ENCODE results near the gene STK39. TPM values are rescaled to one million over a fixed set of nuclear protein-coding genes. Genes with fewer than 3 reads are reported as not detected.
A peak's percentile ranks its signal among the peaks of the same experiment; 100 is the strongest.

Gene STK39
- total RNA-seq, 2 experiments from 2014 or later: 28.2 to 31.4 TPM

DNA sequence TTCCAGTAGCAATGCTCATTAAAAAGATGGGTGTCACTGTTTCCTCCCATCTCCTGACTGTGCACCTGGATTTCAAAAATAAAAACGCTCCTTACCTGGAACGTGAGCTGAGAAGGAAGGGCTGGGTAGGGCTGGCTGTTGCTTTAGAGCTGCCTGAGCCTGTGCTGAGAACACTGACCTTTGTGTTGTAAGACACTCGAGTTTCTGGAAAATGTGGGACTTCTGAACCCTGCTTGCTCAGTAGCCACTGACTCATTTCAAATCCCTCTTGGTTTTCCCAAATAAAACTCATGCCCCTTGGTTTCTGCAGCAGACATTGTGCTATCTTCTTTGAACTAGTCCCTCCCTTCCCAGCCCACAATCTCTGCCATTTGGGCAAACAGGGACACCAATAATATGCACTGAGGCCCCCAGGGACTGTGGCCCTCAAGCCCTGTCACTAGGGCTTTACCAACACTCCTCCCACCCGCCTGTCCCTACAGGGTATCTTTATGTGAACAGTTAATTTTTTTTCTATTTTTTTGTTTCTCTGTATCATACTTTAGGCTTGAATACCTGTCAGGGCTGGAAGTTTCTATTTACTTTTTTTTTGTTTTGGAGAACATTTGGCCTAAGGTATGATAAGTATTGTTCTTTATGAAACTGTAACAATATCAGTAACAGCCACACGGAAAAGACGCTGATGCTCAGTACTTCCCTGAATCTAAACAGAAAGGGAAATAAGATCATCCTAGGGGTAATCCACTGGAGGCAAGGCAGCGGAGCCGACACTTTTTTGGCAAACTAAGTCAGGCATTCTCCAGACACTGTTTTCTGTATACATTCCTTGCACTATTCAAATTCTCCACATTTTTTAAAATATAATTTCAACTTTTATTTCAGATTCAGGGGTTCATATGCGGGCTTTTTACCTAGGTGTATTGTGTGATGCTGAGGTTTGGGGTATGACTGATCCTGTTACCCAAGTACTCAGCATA lies 280.2 kb downstream of the STK39 start:
- Mint-ChIP-seq H3K4me1 (peaks cover 6% of the 10 kb centered on the region), H3K4me3 (no peak overlapping the region), H3K27ac (no peak overlapping the region), H3K9me3 (peaks cover 13% of the 10 kb centered on the region), H3K27me3 (no peaks in the 10 kb centered on the region), H3K36me3 (ENCODE audit: low read depth) (peaks cover 18% of the 10 kb centered on the region)
- POLR2A ChIA-PET: no interaction called here
- CTCF ChIA-PET: interaction anchor here (0.6 kb wide), 1 partner anchor 23 kb away, joined by 4 read pairs; no protein-coding TSS in a partner anchor
- no peak for DNase-seq

- no peaks in the 10 kb centered on the region for H3K27me3 Mint-ChIP-seq
- peaks cover 10% of the 10 kb centered on the region for H3K36me3 Mint-ChIP-seq (ENCODE audit: low read depth)
- POLR2A ChIA-PET: no interaction called here
- no peak overlapping the region for H3K4me3 Mint-ChIP-seq
- H3K4me1 Mint-ChIP-seq: peaks cover 6% of the 10 kb centered on the region
- peak overlapping the region; percentile 15 for H3K27ac Mint-ChIP-seq
- peaks cover 4% of the 10 kb centered on the region for H3K9me3 Mint-ChIP-seq
- DNase-seq: no peak
- CTCF ChIA-PET: no interaction called here
Measured at GRCh38 chr2:167965907-167966761, 281.3 kb downstream of the STK39 start.

GRCh38 chr2:167964650-167965413 lies 282.6 kb downstream of the STK39 start:
- no peak overlapping the region for H3K4me3 Mint-ChIP-seq

GRCh38 chr2:167963899-167964649 lies 283.3 kb downstream of the STK39 start:
- H3K36me3 Mint-ChIP-seq (ENCODE audit: low read depth): peaks cover 14% of the 10 kb centered on the region
- CTCF ChIA-PET: interaction anchor here (0.6 kb wide), 1 partner anchor 317 kb away, joined by 3 read pairs; no protein-coding TSS in a partner anchor
- H3K9me3 Mint-ChIP-seq: no peaks in the 10 kb centered on the region
- H3K4me3 Mint-ChIP-seq: no peak overlapping the region
- POLR2A ChIA-PET: no interaction called here
- H3K27ac Mint-ChIP-seq: no peak overlapping the region
- H3K27me3 Mint-ChIP-seq: no peaks in the 10 kb centered on the region
- DNase-seq: no peak
- H3K4me1 Mint-ChIP-seq: peaks cover 6% of the 10 kb centered on the region

More at GRCh38 chr2:167964650-167965413, 282.6 kb downstream of the STK39 start:
- no peak for DNase-seq
- CTCF ChIA-PET: no interaction called here
- Mint-ChIP-seq H3K36me3 (ENCODE audit: low read depth) (peaks cover 13% of the 10 kb centered on the region), H3K4me1 (peaks cover 6% of the 10 kb centered on the region), H3K27me3 (no peaks in the 10 kb centered on the region), H3K9me3 (no peaks in the 10 kb centered on the region), H3K27ac (no peak overlapping the region)
- POLR2A ChIA-PET: no interaction called here

DNA sequence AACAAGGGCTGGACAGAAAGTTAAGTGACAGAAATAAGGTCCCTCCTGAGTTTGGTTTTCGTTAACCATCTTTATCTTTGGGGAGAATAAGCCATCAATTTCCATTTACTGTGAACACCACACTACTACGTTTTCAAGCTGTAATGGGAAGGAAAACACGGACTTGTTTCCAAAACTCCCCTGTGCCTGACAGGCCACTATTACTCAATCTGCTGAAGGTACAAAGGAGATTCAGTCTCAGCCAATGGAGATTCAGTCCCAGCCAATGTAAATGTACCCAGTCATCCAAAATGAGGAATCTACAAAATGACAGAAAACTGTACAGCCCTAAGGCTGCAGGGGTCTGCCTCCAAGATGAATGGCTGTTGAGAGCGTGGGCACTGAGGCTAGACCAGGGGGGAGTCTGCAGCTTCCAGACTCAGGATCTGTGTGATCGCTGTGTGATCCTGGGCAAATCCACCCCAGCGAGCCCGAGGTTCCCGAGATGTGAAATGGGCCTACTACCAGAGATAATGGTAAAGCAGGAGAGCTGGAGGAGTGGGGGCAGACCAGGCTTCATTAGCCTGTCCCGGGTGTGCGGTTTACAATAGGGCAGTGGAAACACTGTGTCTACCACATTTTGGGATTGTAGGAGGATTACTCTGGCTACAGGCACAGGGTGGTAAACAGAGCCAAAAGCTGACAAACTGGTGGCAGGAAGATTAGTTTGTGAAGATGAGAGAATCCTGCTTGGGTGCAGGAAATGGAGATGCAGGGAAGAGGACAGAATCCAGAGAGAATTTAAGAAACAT lies 284.8 kb downstream of the STK39 start:
- Mint-ChIP-seq H3K27ac (peak overlapping the region; percentile 0), H3K4me3 (no peak overlapping the region)

DNA sequence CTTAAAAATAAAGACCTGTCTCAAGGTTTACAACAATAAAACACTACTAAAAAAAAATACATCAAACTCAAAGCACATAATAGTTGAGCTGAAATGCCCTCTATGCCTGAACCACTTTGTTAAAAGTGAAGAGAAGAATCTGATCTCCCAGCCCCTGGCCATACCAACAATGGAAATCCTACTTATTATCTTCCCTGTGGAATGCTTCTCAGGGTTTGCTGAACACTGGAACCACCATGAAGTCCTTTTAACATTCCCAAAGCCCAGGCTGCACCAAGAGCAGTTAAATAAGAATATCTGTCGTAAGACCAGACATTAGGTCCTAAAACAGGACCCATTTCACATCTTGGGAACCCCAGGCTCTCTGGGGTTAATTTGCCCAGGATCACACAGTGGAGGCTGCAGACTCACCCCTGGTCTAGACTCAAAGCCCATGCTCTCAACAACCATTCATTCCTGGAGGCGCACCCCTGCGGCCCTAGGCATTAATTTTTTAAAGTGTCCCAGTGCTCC lies 285.8 kb downstream of the STK39 start:
- Mint-ChIP-seq H3K27me3 (no peaks in the 10 kb centered on the region), H3K36me3 (ENCODE audit: low read depth) (peaks cover 13% of the 10 kb centered on the region), H3K27ac (no peak overlapping the region), H3K4me3 (no peak overlapping the region), H3K4me1 (peaks cover 5% of the 10 kb centered on the region), H3K9me3 (no peaks in the 10 kb centered on the region)
- no peak for DNase-seq
- ChIA-PET POLR2A (no interaction called here), CTCF (interaction anchor here (1.2 kb wide), 2 partner anchors 24 to 122 kb away, joined by 3 read pairs; no protein-coding TSS in a partner anchor)

More for the DNA sequence above, 284.8 kb downstream of the STK39 start:
- POLR2A ChIA-PET: no interaction called here
- Mint-ChIP-seq H3K4me1 (peaks cover 6% of the 10 kb centered on the region), H3K9me3 (no peaks in the 10 kb centered on the region), H3K36me3 (ENCODE audit: low read depth) (peaks cover 13% of the 10 kb centered on the region), H3K27me3 (no peaks in the 10 kb centered on the region)
- DNase-seq: no peak
- CTCF ChIA-PET: interaction anchor here (1.2 kb wide), 1 partner anchor 25 kb away, joined by 3 read pairs; no protein-coding TSS in a partner anchor

DNA sequence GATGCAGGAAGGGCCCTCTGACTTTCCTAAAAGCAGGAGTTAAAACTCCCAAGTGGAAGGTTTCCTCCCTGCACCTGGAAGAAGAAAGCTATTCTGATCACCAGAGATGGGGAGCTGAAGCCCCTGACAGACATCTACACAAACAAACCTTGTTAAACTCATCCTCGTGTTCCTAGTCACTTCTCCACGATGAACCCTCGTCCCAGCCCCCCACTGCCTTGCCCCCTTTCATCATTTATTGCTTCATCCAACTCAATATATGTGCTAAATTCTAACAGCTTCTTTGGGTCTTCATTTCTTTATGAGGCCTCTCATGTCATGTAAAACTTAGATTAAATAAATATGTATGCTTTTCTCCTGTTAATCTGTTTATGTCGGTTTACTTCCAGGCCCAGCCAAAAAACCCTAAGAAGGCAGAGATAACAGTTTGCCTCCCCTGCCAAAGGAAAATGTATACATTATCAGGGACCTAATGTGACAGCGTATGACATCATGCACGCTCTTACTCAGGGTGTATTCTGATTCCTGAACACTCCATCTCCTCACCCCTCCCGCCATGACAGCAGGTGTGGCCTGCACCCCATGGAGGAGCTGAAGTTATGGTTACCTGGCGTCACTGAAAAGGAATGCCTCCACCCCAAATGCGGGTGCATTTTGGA lies 287.2 kb downstream of the STK39 start:
- DNase-seq: no peak
- H3K4me1 Mint-ChIP-seq: no peaks in the 10 kb centered on the region
- no peak overlapping the region for H3K4me3 Mint-ChIP-seq
- POLR2A ChIA-PET: no interaction called here
- CTCF ChIA-PET: interaction anchor here (0.9 to 1.2 kb wide), 2 partner anchors 98 to 123 kb away, joined by 3 read pairs; no protein-coding TSS in a partner anchor
- no peak overlapping the region for H3K27ac Mint-ChIP-seq
- no peaks in the 10 kb centered on the region for H3K27me3 Mint-ChIP-seq
- no peaks in the 10 kb centered on the region for H3K9me3 Mint-ChIP-seq
- peaks cover 14% of the 10 kb centered on the region for H3K36me3 Mint-ChIP-seq (ENCODE audit: low read depth)

DNA sequence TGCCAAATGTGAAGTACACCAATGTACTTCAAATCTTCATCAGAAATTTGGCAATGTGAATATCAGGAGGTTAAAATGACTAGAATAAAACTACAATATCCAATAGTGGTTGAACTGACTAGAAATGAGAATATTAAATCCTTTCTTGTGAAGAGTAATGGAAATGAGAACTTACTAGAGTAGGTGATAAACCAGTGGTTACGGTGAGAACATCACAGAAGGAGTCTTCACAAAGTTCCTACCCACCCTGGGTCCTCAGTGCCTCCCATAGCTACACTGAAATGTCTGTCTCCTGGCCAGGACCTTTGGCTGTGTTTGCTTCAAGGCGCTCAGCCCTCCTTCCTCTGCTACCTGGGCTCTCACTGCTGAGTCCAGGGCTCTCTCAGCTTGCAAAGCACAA lies 289.7 kb downstream of the STK39 start:
- Mint-ChIP-seq H3K9me3 (peaks cover 3% of the 10 kb centered on the region), H3K4me3 (no peak overlapping the region), H3K27ac (no peak overlapping the region), H3K36me3 (ENCODE audit: low read depth) (peaks cover 7% of the 10 kb centered on the region), H3K27me3 (no peaks in the 10 kb centered on the region), H3K4me1 (no peaks in the 10 kb centered on the region)
- POLR2A ChIA-PET: no interaction called here
- CTCF ChIA-PET: interaction anchor here (0.6 kb wide), 1 partner anchor 14 kb away, joined by 3 read pairs; no protein-coding TSS in a partner anchor
- no peak for DNase-seq

GRCh38 chr2:167955264-167955906 lies 292.0 kb downstream of the STK39 start:
- Mint-ChIP-seq H3K4me3 (no peak overlapping the region), H3K9me3 (peaks cover 3% of the 10 kb centered on the region), H3K27ac (no peak overlapping the region), H3K27me3 (no peaks in the 10 kb centered on the region), H3K4me1 (no peaks in the 10 kb centered on the region), H3K36me3 (ENCODE audit: low read depth) (peaks cover 7% of the 10 kb centered on the region)
- ChIA-PET CTCF (no interaction called here), POLR2A (no interaction called here)
- no peak for DNase-seq

GRCh38 chr2:167954495-167954894 lies 292.9 kb downstream of the STK39 start:
- no peak for DNase-seq
- Mint-ChIP-seq H3K36me3 (ENCODE audit: low read depth) (peaks cover 2% of the 10 kb centered on the region), H3K27ac (no peak overlapping the region), H3K9me3 (peaks cover 3% of the 10 kb centered on the region), H3K4me3 (no peak overlapping the region), H3K4me1 (no peaks in the 10 kb centered on the region), H3K27me3 (no peaks in the 10 kb centered on the region)
- CTCF ChIA-PET: no interaction called here
- POLR2A ChIA-PET: no interaction called here
